Activated B cell treated with CpG ODN at 0.5 μM for 24 hours (primary cell): ENCODE data around the gene UCMA. TPM values are rescaled to one million over a fixed set of nuclear protein-coding genes. Genes with fewer than 3 reads are reported as not detected.

ENCODE experiments used
- ATAC-seq: fragments of 200-7000 bp; cut with Tn5 transposase; one replicate; pipeline ENCODE4 v1.10.0; 2021; ENCODE audit warnings: low read depth, mild to moderate bottlenecking, moderate library complexity
- CTCF ChIA-PET: fragments of 350-600 bp; sonication (Branson Sonifier 250); formaldehyde crosslinking; loops from one replicate; lab custom pipeline; 2021; ENCODE audit warnings: antibody characterized with exemption; lab: Charles Lee
- POLR2A ChIA-PET: fragments of 350-600 bp; sonication (Branson Sonifier 250); formaldehyde crosslinking; loops from one replicate; lab custom pipeline; 2021; ENCODE audit warnings: antibody characterized with exemption; lab: Charles Lee
- DNase-seq: peaks from one replicate; pipeline ENCODE4 v3.0.0; 2022
- H3K27ac Mint-ChIP-seq: one replicate; pipeline ENCODE4 v1.8.0; 2020; ENCODE audit warnings: mixed read lengths
- H3K27me3 Mint-ChIP-seq: one replicate; pipeline ENCODE4 v1.8.0; 2021; ENCODE audit warnings: mixed read lengths
- H3K36me3 Mint-ChIP-seq: one replicate; pipeline ENCODE4 v1.8.0; 2021; ENCODE audit warnings: low read depth, mixed read lengths
- H3K4me1 Mint-ChIP-seq: one replicate; pipeline ENCODE4 v1.8.0; 2021; ENCODE audit warnings: mixed read lengths
- H3K4me3 Mint-ChIP-seq: one replicate; pipeline ENCODE4 v1.8.0; 2020; ENCODE audit warnings: mild to moderate bottlenecking, mixed read lengths
- H3K9me3 Mint-ChIP-seq: one replicate; pipeline ENCODE4 v1.8.0; 2020; ENCODE audit warnings: mixed read lengths
- intact Hi-C: fragments of 100-400 bp; cut with micrococcal nuclease; formaldehyde crosslinking; loops from one replicate; pipeline ENCODE4 v1.15.1; 2024
- total RNA-seq: library from RNA; stranded (reverse); gene quantifications from 2 replicates; pipeline ENCODE4 v1.2.3, GENCODE V29; 2022
- TF ChIP-seq, protein P1 (sequence below): fragments of 200-600 bp; IDR thresholded peaks from one replicate; pipeline ENCODE4 v1.8.0; 2022; ENCODE audit warnings: antibody characterized with exemption, mild to moderate bottlenecking

UCMA gene
- total RNA-seq, 1 donor from 2014 or later = not detected

- Mint-ChIP-seq H3K4me3 (no peak overlapping the region), H3K4me1 (peaks cover 5% of the 10 kb centered on the region), H3K9me3 (peaks cover 2% of the 10 kb centered on the region), H3K27me3 (no peaks in the 10 kb centered on the region), H3K36me3 (no peaks in the 10 kb centered on the region), H3K27ac (no peak overlapping the region)
- ATAC-seq = no peak
- ChIA-PET POLR2A (interaction anchor here (0.7 kb wide), 1 partner anchor 117 kb away, joined by 3 read pairs; no protein-coding TSS in a partner anchor), CTCF (no interaction called here)
- DNase-seq = no peak
- intact Hi-C loops = no loop called here
- TF ChIP-seq, protein P1, sequence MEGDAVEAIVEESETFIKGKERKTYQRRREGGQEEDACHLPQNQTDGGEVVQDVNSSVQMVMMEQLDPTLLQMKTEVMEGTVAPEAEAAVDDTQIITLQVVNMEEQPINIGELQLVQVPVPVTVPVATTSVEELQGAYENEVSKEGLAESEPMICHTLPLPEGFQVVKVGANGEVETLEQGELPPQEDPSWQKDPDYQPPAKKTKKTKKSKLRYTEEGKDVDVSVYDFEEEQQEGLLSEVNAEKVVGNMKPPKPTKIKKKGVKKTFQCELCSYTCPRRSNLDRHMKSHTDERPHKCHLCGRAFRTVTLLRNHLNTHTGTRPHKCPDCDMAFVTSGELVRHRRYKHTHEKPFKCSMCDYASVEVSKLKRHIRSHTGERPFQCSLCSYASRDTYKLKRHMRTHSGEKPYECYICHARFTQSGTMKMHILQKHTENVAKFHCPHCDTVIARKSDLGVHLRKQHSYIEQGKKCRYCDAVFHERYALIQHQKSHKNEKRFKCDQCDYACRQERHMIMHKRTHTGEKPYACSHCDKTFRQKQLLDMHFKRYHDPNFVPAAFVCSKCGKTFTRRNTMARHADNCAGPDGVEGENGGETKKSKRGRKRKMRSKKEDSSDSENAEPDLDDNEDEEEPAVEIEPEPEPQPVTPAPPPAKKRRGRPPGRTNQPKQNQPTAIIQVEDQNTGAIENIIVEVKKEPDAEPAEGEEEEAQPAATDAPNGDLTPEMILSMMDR = no peak
Measured at GRCh38 chr10:13184276-13184675, 49.9 kb downstream of the UCMA start.

DNA sequence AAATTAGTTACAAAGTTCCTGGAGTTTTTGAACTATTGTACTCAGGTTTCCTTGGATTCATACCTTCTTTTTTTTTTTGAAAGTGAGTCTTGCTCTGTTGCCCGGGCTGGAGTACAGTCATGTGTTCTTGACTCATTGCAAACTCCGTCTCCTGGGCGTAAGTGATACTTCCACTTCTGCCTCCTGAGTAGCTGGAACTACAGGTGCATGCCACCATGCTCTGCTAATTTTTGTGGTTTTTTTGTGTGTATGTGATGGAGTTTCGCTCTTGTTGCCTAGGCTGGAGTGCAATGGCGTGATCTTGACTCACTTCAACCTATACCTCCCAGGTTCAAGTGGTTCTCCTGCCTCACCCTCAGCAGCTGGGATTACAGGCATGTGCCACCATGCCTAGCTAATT is 50.5 kb downstream of the UCMA start:
- no peaks in the 10 kb centered on the region for H3K27me3 Mint-ChIP-seq
- H3K4me1 Mint-ChIP-seq = peaks cover 5% of the 10 kb centered on the region
- H3K4me3 Mint-ChIP-seq = no peak overlapping the region
- CTCF ChIA-PET = no interaction called here
- ATAC-seq (peak; percentile 60), DNase-seq (no peak)
- H3K36me3 Mint-ChIP-seq = no peaks in the 10 kb centered on the region
- TF ChIP-seq, protein P1 = no peak
- intact Hi-C loops = no loop called here
- POLR2A ChIA-PET = interaction anchor here (0.7 kb wide), 1 partner anchor 118 kb away, joined by 3 read pairs; no protein-coding TSS in a partner anchor
- H3K9me3 Mint-ChIP-seq = peaks cover 2% of the 10 kb centered on the region
- peak overlapping the region; percentile 32 for H3K27ac Mint-ChIP-seq

GRCh38 chr10:13182424-13182823 is 51.8 kb downstream of the UCMA start:
- TF ChIP-seq, protein P1 = no peak
- Mint-ChIP-seq H3K27me3 (no peaks in the 10 kb centered on the region), H3K4me1 (peaks cover 5% of the 10 kb centered on the region), H3K4me3 (no peak overlapping the region), H3K36me3 (no peaks in the 10 kb centered on the region), H3K27ac (no peak overlapping the region), H3K9me3 (peaks cover 2% of the 10 kb centered on the region)
- ChIA-PET CTCF (no interaction called here), POLR2A (no interaction called here)
- intact Hi-C loops = no loop called here
- DNase-seq (no peak), ATAC-seq (no peak)

- ChIA-PET CTCF (no interaction called here), POLR2A (no interaction called here)
- Mint-ChIP-seq H3K4me3 (no peak overlapping the region), H3K9me3 (peaks cover 2% of the 10 kb centered on the region), H3K4me1 (peaks cover 5% of the 10 kb centered on the region), H3K27me3 (no peaks in the 10 kb centered on the region), H3K36me3 (no peaks in the 10 kb centered on the region), H3K27ac (no peak overlapping the region)
- DNase-seq (no peak), ATAC-seq (no peak)
- intact Hi-C loops = no loop called here
- TF ChIP-seq, protein P1 = no peak
Measured at GRCh38 chr10:13180788-13181187, 53.4 kb downstream of the UCMA start.

DNA sequence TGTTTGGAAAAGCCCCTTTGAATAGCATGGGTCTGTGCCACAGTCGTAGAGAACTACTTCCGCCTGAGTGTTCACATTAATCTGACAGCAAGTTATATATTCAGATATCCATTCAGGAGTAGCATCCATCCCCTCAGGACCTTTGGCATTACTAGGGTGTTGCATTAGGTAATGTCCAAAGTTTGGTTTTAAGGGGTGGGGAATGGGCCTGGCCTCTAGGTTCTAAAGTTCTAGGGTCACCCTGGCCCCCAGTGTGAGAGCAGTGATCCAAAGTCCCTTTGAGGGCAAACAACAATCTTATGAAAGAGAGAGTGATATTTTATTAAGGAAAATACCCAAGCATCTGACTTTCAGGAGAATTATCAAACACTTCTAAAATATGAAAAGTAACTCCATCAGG is 60.6 kb downstream of the UCMA start:
- H3K36me3 Mint-ChIP-seq = no peaks in the 10 kb centered on the region
- POLR2A ChIA-PET = no interaction called here
- CTCF ChIA-PET = no interaction called here
- DNase-seq = no peak
- H3K9me3 Mint-ChIP-seq = no peaks in the 10 kb centered on the region
- intact Hi-C loops = no loop called here
- no peak overlapping the region for H3K4me3 Mint-ChIP-seq
- no peak for ATAC-seq
- TF ChIP-seq, protein P1 = no peak
- no peaks in the 10 kb centered on the region for H3K27me3 Mint-ChIP-seq
- H3K27ac Mint-ChIP-seq = no peak overlapping the region
- H3K4me1 Mint-ChIP-seq = no peaks in the 10 kb centered on the region

Other genes with a start within 250 kb of the UCMA start
- gene CCDC3, start 232.7 kb downstream of the UCMA start, total RNA-seq = 0.07 TPM in 1 of 2 replicates, not detected in the other
- gene OPTN, start 134.2 kb downstream of the UCMA start, total RNA-seq = 34.9 and 35.4 TPM in 2 replicates
- gene MCM10, start 72.8 kb downstream of the UCMA start, total RNA-seq = 3.7 and 4.6 TPM in 2 replicates
- gene PHYH, start 65.7 kb upstream of the UCMA start, total RNA-seq = 10.4 and 10.8 TPM in 2 replicates
- gene SEPHS1, start 113.9 kb upstream of the UCMA start, total RNA-seq = 36.7 and 38.0 TPM in 2 replicates